ENCODE results near the gene C12orf76.
"Not testable (repeated sequence)": the region's sequence is repeated elsewhere in the genome, so short reads cannot be mapped to it uniquely, and the experiment has no call there.

C12orf76 gene

GRCh38 chr12:110062241-110062640, 13.9 kb upstream of the C12orf76 start:
- DNase-seq (ENCODE audit: low spot score) = no peak
- in situ Hi-C loops (cut with MboI; ENCODE audit: low sequenced_read_pairs, unreplicated experiment) = no loop called here
- TF ChIP-seq, protein P1, sequence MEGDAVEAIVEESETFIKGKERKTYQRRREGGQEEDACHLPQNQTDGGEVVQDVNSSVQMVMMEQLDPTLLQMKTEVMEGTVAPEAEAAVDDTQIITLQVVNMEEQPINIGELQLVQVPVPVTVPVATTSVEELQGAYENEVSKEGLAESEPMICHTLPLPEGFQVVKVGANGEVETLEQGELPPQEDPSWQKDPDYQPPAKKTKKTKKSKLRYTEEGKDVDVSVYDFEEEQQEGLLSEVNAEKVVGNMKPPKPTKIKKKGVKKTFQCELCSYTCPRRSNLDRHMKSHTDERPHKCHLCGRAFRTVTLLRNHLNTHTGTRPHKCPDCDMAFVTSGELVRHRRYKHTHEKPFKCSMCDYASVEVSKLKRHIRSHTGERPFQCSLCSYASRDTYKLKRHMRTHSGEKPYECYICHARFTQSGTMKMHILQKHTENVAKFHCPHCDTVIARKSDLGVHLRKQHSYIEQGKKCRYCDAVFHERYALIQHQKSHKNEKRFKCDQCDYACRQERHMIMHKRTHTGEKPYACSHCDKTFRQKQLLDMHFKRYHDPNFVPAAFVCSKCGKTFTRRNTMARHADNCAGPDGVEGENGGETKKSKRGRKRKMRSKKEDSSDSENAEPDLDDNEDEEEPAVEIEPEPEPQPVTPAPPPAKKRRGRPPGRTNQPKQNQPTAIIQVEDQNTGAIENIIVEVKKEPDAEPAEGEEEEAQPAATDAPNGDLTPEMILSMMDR (IDR thresholded peaks at IDR 0.05; ENCODE audit: borderline replicate concordance, control extremely low read depth, extremely low read depth, insufficient read depth, missing control alignments) = no peak

- in situ Hi-C loops (cut with MboI; ENCODE audit: low sequenced_read_pairs, unreplicated experiment) = no loop called here
- no peak for DNase-seq (ENCODE audit: low spot score)
- TF ChIP-seq, protein P1 (IDR thresholded peaks at IDR 0.05; ENCODE audit: borderline replicate concordance, control extremely low read depth, extremely low read depth, insufficient read depth, missing control alignments) = no peak
Measured at GRCh38 chr12:110059651-110060000, 11.3 kb upstream of the C12orf76 start.

- DNase-seq (ENCODE audit: low spot score) = no peak
- in situ Hi-C loops (cut with MboI; ENCODE audit: low sequenced_read_pairs, unreplicated experiment) = no loop called here
- TF ChIP-seq, protein P1 (IDR thresholded peaks at IDR 0.05; ENCODE audit: borderline replicate concordance, control extremely low read depth, extremely low read depth, insufficient read depth, missing control alignments) = no peak
Measured at GRCh38 chr12:110058875-110059615, 10.7 kb upstream of the C12orf76 start.

DNA sequence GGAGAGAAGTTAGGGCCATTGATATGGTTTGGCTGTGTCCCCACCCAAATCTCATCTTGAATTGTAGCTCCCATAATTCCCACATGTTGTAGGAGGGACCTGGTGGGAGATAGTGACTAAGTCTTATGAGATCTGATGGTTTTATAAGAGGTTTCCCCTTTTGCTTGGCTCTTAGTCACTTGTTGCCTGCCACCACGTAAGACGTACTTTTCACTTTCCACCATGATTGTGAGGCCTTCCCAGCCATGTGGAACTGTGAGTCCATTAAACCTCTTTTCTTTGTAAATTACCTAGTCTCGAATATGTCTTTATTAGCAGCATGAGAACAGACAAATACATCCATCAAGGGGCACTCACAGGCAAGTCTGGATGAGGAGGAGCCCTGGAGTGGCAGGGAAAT, 8.3 kb upstream of the C12orf76 start:
- in situ Hi-C loops (cut with MboI; ENCODE audit: low sequenced_read_pairs, unreplicated experiment); DNase-seq (ENCODE audit: low spot score): not testable (repeated sequence)

DNA sequence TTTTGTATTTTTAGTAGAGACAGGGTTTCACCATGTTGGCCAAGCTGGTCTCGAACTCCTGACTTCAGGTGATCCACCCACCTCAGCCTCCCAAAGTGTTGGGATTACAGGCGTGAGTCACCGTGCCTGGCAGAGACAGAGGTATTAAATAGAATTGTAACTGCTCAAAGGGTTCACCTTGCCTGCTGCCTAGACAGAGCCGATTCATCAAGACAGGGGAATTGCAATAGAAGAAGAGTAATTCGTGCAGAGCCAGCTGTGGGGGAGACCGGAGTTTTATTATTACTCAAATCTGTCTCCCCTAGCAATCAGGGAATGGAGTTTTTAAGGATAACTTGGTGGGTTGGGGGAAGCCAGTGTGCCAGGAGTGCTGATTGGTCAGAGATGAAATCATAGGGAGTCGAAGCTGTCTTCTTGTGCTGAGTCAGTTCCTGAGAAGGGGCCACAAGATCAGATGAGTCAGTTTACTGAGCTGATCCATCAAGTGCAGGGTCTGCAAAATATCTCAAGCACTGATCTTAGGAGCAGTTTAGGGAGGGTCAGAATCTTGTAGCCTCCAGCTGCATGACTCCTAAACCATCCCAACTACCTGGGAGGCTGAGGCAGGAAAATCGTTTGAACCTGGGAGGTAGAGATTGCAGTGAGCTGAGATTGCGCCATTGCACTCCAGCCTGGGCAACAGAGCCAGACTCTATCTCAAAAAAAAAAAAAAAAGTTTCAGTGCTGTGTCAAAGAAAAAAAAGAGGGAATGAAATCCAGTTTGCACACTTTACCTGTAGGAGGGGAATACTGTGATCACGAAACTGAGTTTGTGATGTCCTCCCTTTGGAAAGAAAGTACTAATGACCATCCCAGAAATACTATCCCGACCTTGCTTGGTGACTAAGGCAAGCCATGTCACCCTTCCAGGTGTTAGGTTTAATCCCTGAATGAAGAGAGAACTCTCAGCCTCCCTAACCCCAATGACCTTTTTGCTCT, 7.3 kb upstream of the C12orf76 start:
- in situ Hi-C loops (cut with MboI; ENCODE audit: low sequenced_read_pairs, unreplicated experiment); DNase-seq (ENCODE audit: low spot score): not testable (repeated sequence)

GRCh38 chr12:110050927-110051326, 2.6 kb upstream of the C12orf76 start:
- TF ChIP-seq, protein P1 (IDR thresholded peaks at IDR 0.05; ENCODE audit: borderline replicate concordance, control extremely low read depth, extremely low read depth, insufficient read depth, missing control alignments) = no peak
- DNase-seq (ENCODE audit: low spot score) = no peak
- in situ Hi-C loops (cut with MboI; ENCODE audit: low sequenced_read_pairs, unreplicated experiment) = no loop called here

- in situ Hi-C loops (cut with MboI; ENCODE audit: low sequenced_read_pairs, unreplicated experiment) = not testable (repeated sequence)
Measured at GRCh38 chr12:110049666-110050065, 1.3 kb upstream of the C12orf76 start.

DNA sequence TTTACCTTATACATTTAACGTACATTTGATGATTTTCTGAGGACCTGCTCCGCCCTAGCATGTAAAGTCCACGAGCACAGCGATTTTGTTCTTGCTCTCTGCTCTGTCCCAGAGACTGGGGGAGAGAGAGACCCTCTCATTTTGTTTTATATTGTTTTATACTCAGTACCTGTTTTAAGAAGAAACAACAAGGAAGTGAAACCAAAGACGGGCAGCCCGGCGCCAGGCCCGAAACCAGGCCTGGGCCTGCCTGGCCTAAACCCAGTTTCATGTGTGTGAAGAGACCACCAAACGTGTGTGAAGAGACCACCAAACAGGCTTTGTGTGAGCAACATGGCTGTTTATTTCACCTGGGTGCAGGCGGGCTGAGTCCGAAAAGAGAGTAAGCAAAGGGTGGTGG, 712 bp upstream of the C12orf76 start:
- DNase-seq (ENCODE audit: low spot score); in situ Hi-C loops (cut with MboI; ENCODE audit: low sequenced_read_pairs, unreplicated experiment): not testable (repeated sequence)

More at GRCh38 chr12:110049666-110050065, 1.3 kb upstream of the C12orf76 start:
- not testable (repeated sequence) for DNase-seq (ENCODE audit: low spot score)
